ENCODE measurements around the gene SLC35F3. TPM values are rescaled to one million over a fixed set of nuclear protein-coding genes. Genes with fewer than 3 reads are reported as not detected.

The SLC35F3 gene
- total RNA-seq, 4 donors from 2014 or later = 1.7 TPM; not detected in 3

GRCh38 chr1:234310460-234310817, 406.0 kb downstream of the SLC35F3 start:
- DNase-seq = no peak
- H3K27me3 ChIP-seq = no peaks in the 10 kb centered on the region
- TF ChIP-seq POLR2A (IDR thresholded peaks at IDR 0.05) = no peak
- no peak for TF ChIP-seq CTCF (IDR thresholded peaks at IDR 0.05)
- no peaks in the 10 kb centered on the region for H3K4me1 ChIP-seq
- H3K9me3 ChIP-seq = no peaks in the 10 kb centered on the region
- H3K36me3 ChIP-seq = no peaks in the 10 kb centered on the region
- no peak overlapping the region for H3K4me3 ChIP-seq
- H3K27ac ChIP-seq = no peak overlapping the region

- DNase-seq = no peak
- Histone ChIP-seq H3K36me3 (no peaks in the 10 kb centered on the region), H3K4me1 (no peaks in the 10 kb centered on the region), H3K27ac (no peak overlapping the region), H3K27me3 (no peaks in the 10 kb centered on the region), H3K4me3 (no peak overlapping the region), H3K9me3 (no peaks in the 10 kb centered on the region)
- no peak for TF ChIP-seq CTCF (IDR thresholded peaks at IDR 0.05)
Observed at GRCh38 chr1:234311414-234311813, 406.9 kb downstream of the SLC35F3 start.

GRCh38 chr1:234313171-234313570, 408.7 kb downstream of the SLC35F3 start:
- Histone ChIP-seq H3K9me3 (no peaks in the 10 kb centered on the region), H3K27ac (no peak overlapping the region), H3K36me3 (no peaks in the 10 kb centered on the region), H3K27me3 (no peaks in the 10 kb centered on the region), H3K4me1 (no peaks in the 10 kb centered on the region), H3K4me3 (no peak overlapping the region)
- TF ChIP-seq POLR2A (IDR thresholded peaks at IDR 0.05) (no peak), CTCF (IDR thresholded peaks at IDR 0.05) (no peak)
- no peak for DNase-seq

GRCh38 chr1:234315091-234315541, 410.6 kb downstream of the SLC35F3 start:
- no peak overlapping the region for H3K4me3 ChIP-seq
- no peaks in the 10 kb centered on the region for H3K27me3 ChIP-seq
- H3K27ac ChIP-seq = peak overlapping the region in 3 of 4 donors; percentile 27 to 60 (median 32)
- H3K4me1 ChIP-seq = no peaks in the 10 kb centered on the region
- no peak for DNase-seq
- no peaks in the 10 kb centered on the region for H3K9me3 ChIP-seq
- TF ChIP-seq CTCF (IDR thresholded peaks at IDR 0.05) (no peak), POLR2A (IDR thresholded peaks at IDR 0.05) (no peak)
- H3K36me3 ChIP-seq = no peaks in the 10 kb centered on the region

- Histone ChIP-seq H3K4me3 (no peak overlapping the region), H3K27ac (peak overlapping the region in 1 of 4 donors; percentile 17), H3K4me1 (no peaks in the 10 kb centered on the region), H3K9me3 (no peaks in the 10 kb centered on the region), H3K36me3 (no peaks in the 10 kb centered on the region), H3K27me3 (no peaks in the 10 kb centered on the region)
- no peak for TF ChIP-seq CTCF (IDR thresholded peaks at IDR 0.05)
- TF ChIP-seq POLR2A (IDR thresholded peaks at IDR 0.05) = no peak
- DNase-seq = no peak
Observed at GRCh38 chr1:234315588-234315987, 411.1 kb downstream of the SLC35F3 start.

- no peak for DNase-seq
- no peak overlapping the region for H3K4me3 ChIP-seq
- H3K9me3 ChIP-seq = no peaks in the 10 kb centered on the region
- no peaks in the 10 kb centered on the region for H3K4me1 ChIP-seq
- no peak overlapping the region for H3K27ac ChIP-seq
- TF ChIP-seq POLR2A (IDR thresholded peaks at IDR 0.05) = no peak
- no peak for TF ChIP-seq CTCF (IDR thresholded peaks at IDR 0.05)
- H3K27me3 ChIP-seq = no peaks in the 10 kb centered on the region
- H3K36me3 ChIP-seq = no peaks in the 10 kb centered on the region
Observed at GRCh38 chr1:234316486-234316885, 412.0 kb downstream of the SLC35F3 start.

Measured in Peyer's patch (tissue), 4 donors.